ENCODE measurements around the gene HOMER2. TPM values are rescaled to one million over a fixed set of nuclear protein-coding genes. Genes with fewer than 3 reads are reported as not detected.

The HOMER2 gene
- polyA plus RNA-seq, 3 donors = 0.92 to 2.4 (median 1.6) TPM

- no peaks in the 10 kb centered on the region for H3K9me3 ChIP-seq (replicated peaks in 1 of 2; ENCODE audit: control insufficient read depth in 1 of 2, insufficient read depth in 1 of 2, low read length in 2 of 2)
- intact Hi-C loops (cut with micrococcal nuclease) = no loop called here
- H3K36me3 Mint-ChIP-seq = peaks cover 0 to 4% of the 10 kb centered on the region in 2 donors
- peaks cover 21% of the 10 kb centered on the region for H3K4me1 Mint-ChIP-seq
- no peaks in the 10 kb centered on the region for H3K27me3 ChIP-seq (ENCODE audit: control insufficient read depth in 2 of 2, insufficient read depth in 2 of 2, low read length in 2 of 2)
- no peaks in the 10 kb centered on the region for H3K79me2 ChIP-seq (ENCODE audit: insufficient read depth, low read length)
- no CpG with 5 or more reads among the region's 1 CpG for WGBS (ENCODE audit: insufficient coverage)
- peaks cover 0 to 3% (median 0%) of the 10 kb centered on the region in 3 donors for H3K27me3 Mint-ChIP-seq (ENCODE audit: low read depth in 3 of 3)
- DNase-seq = no peak
- no peak overlapping the region for H3K27ac Mint-ChIP-seq
- H4K20me1 ChIP-seq (ENCODE audit: insufficient read depth, low read length) = no peaks in the 10 kb centered on the region
- no peaks in the 10 kb centered on the region for H3K36me3 ChIP-seq (replicated peaks in 1 of 2; ENCODE audit: control insufficient read depth in 1 of 2, insufficient read depth in 2 of 2, low read length in 2 of 2)
- no peak overlapping the region for H3K4me2 ChIP-seq (replicated peaks; ENCODE audit: extremely low read depth, low read length, poor library complexity, severe bottlenecking)
- no peak overlapping the region for H3K4me3 ChIP-seq (replicated peaks in 1 of 3; ENCODE audit: low read depth in 2 of 3, low read length in 3 of 3)
- no peak overlapping the region for H3K27ac ChIP-seq (ENCODE audit: low read depth in 1 of 2, low read length in 2 of 2)
- no peak for TF ChIP-seq CTCF (IDR thresholded peaks at IDR 0.05)
- no peak overlapping the region for H3K9ac ChIP-seq (ENCODE audit: insufficient read depth, low read length, poor library complexity, severe bottlenecking)
- peaks cover 5 to 7% of the 10 kb centered on the region in 2 donors for H3K4me1 ChIP-seq (ENCODE audit: control insufficient read depth in 1 of 2, insufficient read depth in 2 of 2, low read length in 2 of 2)
- H3K9me3 Mint-ChIP-seq = no peaks in the 10 kb centered on the region
- H3K4me3 Mint-ChIP-seq = no peak overlapping the region
- H2AFZ ChIP-seq (ENCODE audit: insufficient read depth, low read depth, low read length, poor library complexity, severe bottlenecking) = no peak overlapping the region
Observed at GRCh38 chr15:82970696-82971095, 18.2 kb upstream of the HOMER2 start.

GRCh38 chr15:82970078-82970686, 17.7 kb upstream of the HOMER2 start:
- Histone ChIP-seq H3K36me3 (replicated peaks in 1 of 2; ENCODE audit: control insufficient read depth in 1 of 2, insufficient read depth in 2 of 2, low read length in 2 of 2) (no peaks in the 10 kb centered on the region), H3K9ac (ENCODE audit: insufficient read depth, low read length, poor library complexity, severe bottlenecking) (no peak overlapping the region), H3K4me1 (ENCODE audit: control insufficient read depth in 1 of 2, insufficient read depth in 2 of 2, low read length in 2 of 2) (peaks cover 5 to 7% of the 10 kb centered on the region in 2 donors), H2AFZ (ENCODE audit: insufficient read depth, low read depth, low read length, poor library complexity, severe bottlenecking) (no peak overlapping the region), H3K79me2 (ENCODE audit: insufficient read depth, low read length) (no peaks in the 10 kb centered on the region), H3K9me3 (replicated peaks in 1 of 2; ENCODE audit: control insufficient read depth in 1 of 2, insufficient read depth in 1 of 2, low read length in 2 of 2) (no peaks in the 10 kb centered on the region), H3K4me2 (replicated peaks; ENCODE audit: extremely low read depth, low read length, poor library complexity, severe bottlenecking) (no peak overlapping the region), H3K27me3 (ENCODE audit: control insufficient read depth in 2 of 2, insufficient read depth in 2 of 2, low read length in 2 of 2) (no peaks in the 10 kb centered on the region), H4K20me1 (ENCODE audit: insufficient read depth, low read length) (no peaks in the 10 kb centered on the region), H3K27ac (ENCODE audit: low read depth in 1 of 2, low read length in 2 of 2) (no peak overlapping the region), H3K4me3 (replicated peaks in 1 of 3; ENCODE audit: low read depth in 2 of 3, low read length in 3 of 3) (no peak overlapping the region)
- Mint-ChIP-seq H3K27ac (peak overlapping the region in 1 of 7 donors; percentile 45), H3K9me3 (no peaks in the 10 kb centered on the region), H3K36me3 (peaks cover 0 to 4% of the 10 kb centered on the region in 2 donors), H3K4me3 (no peak overlapping the region), H3K4me1 (peaks cover 21% of the 10 kb centered on the region), H3K27me3 (ENCODE audit: low read depth in 3 of 3) (peaks cover 0 to 3% (median 0%) of the 10 kb centered on the region in 3 donors)
- no peak for DNase-seq
- intact Hi-C loops (cut with micrococcal nuclease) = no loop called here
- WGBS (ENCODE audit: insufficient coverage) = 83% methylated on average over 1 of the region's 3 CpGs
- no peak for TF ChIP-seq CTCF (IDR thresholded peaks at IDR 0.05)

Measured in CD14-positive monocyte (primary cell).